MCF 10A (cell line): ENCODE measurements around the gene PFKM. TPM values are rescaled to one million over a fixed set of nuclear protein-coding genes. Genes with fewer than 3 reads are reported as not detected.
A peak's percentile ranks its signal among the peaks of the same experiment; 100 is the strongest.
"Not testable (repeated sequence)": the region's sequence is repeated elsewhere in the genome, so short reads cannot be mapped to it uniquely, and the experiment has no call there.

Source experiments
- BruUV-seq: library from RNA; stranded (reverse); fragments of 400-500 nt; replicated peaks from 2 replicates; lab custom pipeline; 2021; lab: Mats Ljungman, UMichigan
- CTCF ChIA-PET: fragments of 300-600 bp; sonication (Branson Sonifier 250); formaldehyde crosslinking; extraction: SDS; loops from one replicate; lab custom pipeline; 2021; ENCODE audit warnings: antibody characterized with exemption, inconsistent platforms; lab: Yijun Ruan, JAX
- POLR2A ChIA-PET: fragments of 300-600, 350-650 bp; sonication (Branson Sonifier 250); formaldehyde crosslinking; extraction: SDS; loops from one replicate; lab custom pipeline; 2020; ENCODE audit warnings: antibody characterized with exemption, inconsistent platforms; lab: Yijun Ruan, JAX
- DNase-seq: peaks from one replicate; pipeline ENCODE4 v3.0.0-alpha.2; 2018; ENCODE audit not compliant: unreplicated experiment
- H3K27ac Mint-ChIP-seq: one replicate; pipeline ENCODE4 v1.8.0; 2022; ENCODE audit warnings: mild to moderate bottlenecking, low read depth, mixed read lengths; ENCODE audit not compliant: unreplicated experiment
- H3K27me3 Mint-ChIP-seq: one replicate; pipeline ENCODE4 v1.8.0; 2022; ENCODE audit warnings: mixed read lengths; ENCODE audit not compliant: insufficient read depth, unreplicated experiment
- H3K36me3 Mint-ChIP-seq: one replicate; pipeline ENCODE4 v1.8.0; 2022; ENCODE audit warnings: mild to moderate bottlenecking, moderate library complexity, mixed read lengths; ENCODE audit not compliant: insufficient read depth, unreplicated experiment
- H3K4me1 Mint-ChIP-seq: one replicate; pipeline ENCODE4 v1.8.0; 2022; ENCODE audit warnings: mixed read lengths; ENCODE audit not compliant: insufficient read depth, unreplicated experiment
- H3K4me3 Mint-ChIP-seq: one replicate; pipeline ENCODE4 v1.8.0; 2022; ENCODE audit warnings: mild to moderate bottlenecking, moderate library complexity, mixed read lengths; ENCODE audit not compliant: unreplicated experiment
- H3K9me3 Mint-ChIP-seq: one replicate; pipeline ENCODE4 v1.8.0; 2022; ENCODE audit warnings: mixed read lengths; ENCODE audit not compliant: unreplicated experiment
- intact Hi-C: fragments of 100-400 bp; cut with micrococcal nuclease; formaldehyde crosslinking; loops from 2 replicates; pipeline ENCODE4 v1.14.1; 2022
- total RNA-seq: library from RNA; stranded (reverse); gene quantifications from 2 replicates; pipeline ENCODE4 v1.2.3, GENCODE V29; 2022
- TF ChIP-seq, protein P1 (sequence below): fragments of 200-600 bp; IDR thresholded peaks from one replicate; pipeline ENCODE4 v1.8.0; 2022; ENCODE audit warnings: antibody characterized with exemption, mild to moderate bottlenecking; ENCODE audit not compliant: unreplicated experiment

PFKM gene
- total RNA-seq, 1 experiment from 2014 or later: 69.3 TPM

DNA sequence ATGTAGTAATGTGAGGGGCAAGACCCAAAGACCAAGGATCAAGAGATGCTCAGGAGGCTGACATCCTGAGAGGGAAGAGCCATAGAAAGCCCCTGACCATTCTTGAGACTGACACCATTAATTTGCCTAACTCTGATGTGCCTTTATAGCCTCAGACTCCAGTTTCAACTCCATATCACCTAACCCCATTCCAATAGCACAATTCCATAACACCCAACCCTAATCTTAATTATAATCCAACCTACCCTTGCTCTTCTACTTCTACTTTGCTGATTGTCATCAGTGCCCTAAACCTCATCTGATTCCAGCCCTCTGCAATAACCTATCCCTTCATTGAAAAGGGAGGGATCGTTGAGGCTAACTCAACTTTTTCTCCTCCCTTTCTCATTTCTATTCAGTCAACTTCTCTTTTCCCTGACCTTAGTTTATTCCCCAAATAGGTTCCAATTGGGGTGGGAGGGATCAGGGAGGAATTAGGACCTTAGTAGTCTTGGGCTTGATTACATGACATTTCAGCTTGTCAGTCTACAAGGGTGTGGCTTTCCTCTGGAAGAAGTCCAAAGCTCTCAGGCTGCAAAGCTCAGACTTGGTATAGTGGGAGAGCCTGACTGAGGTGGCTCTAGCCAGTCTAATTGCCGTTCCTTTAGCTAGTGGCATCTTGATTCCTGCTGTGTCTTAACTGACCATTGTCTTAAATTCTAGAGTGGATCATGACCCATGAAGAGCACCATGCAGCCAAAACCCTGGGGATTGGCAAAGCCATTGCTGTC, 3.1 kb downstream of the PFKM start:
- TF ChIP-seq, protein P1, sequence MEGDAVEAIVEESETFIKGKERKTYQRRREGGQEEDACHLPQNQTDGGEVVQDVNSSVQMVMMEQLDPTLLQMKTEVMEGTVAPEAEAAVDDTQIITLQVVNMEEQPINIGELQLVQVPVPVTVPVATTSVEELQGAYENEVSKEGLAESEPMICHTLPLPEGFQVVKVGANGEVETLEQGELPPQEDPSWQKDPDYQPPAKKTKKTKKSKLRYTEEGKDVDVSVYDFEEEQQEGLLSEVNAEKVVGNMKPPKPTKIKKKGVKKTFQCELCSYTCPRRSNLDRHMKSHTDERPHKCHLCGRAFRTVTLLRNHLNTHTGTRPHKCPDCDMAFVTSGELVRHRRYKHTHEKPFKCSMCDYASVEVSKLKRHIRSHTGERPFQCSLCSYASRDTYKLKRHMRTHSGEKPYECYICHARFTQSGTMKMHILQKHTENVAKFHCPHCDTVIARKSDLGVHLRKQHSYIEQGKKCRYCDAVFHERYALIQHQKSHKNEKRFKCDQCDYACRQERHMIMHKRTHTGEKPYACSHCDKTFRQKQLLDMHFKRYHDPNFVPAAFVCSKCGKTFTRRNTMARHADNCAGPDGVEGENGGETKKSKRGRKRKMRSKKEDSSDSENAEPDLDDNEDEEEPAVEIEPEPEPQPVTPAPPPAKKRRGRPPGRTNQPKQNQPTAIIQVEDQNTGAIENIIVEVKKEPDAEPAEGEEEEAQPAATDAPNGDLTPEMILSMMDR: no peak
- H3K4me1 Mint-ChIP-seq: peaks cover 26% of the 10 kb centered on the region
- no peak overlapping the region for H3K27ac Mint-ChIP-seq
- no TSS peak for BruUV-seq
- H3K27me3 Mint-ChIP-seq: peaks cover 2% of the 10 kb centered on the region
- H3K9me3 Mint-ChIP-seq: no peaks in the 10 kb centered on the region
- no peak overlapping the region for H3K4me3 Mint-ChIP-seq
- peak; percentile 19 for DNase-seq
- intact Hi-C loops: no loop called here
- ChIA-PET POLR2A (interaction anchor here (0.8 to 1.1 kb wide), 4 partner anchors 15 to 82 kb away, joined by 3 to 4 read pairs (median 3); partner anchors contain the start of gene SENP1), CTCF (no interaction called here)
- H3K36me3 Mint-ChIP-seq: peaks cover 49% of the 10 kb centered on the region

DNA sequence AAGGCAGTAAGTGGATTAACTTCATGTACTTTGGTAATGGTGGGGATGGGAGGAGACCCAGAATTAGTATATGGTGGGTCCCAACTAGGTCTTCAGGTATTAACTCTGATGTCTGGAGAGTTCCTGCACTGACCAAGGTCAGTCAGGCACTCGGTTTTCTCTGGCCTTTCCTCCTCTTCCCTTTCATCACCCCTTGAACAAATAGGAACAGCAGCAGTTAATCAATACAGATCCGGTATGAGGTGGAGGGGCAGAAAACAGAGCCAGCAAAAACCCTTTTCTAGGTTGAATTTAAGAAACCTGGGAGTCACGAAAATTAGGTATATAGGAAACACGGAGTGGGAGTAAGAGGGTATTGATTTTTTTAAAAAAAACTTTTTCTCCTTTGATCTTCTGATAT, 4.0 kb downstream of the PFKM start:
- ChIA-PET CTCF (no interaction called here), POLR2A (interaction anchor here (0.8 kb wide), 1 partner anchor 16 kb away, joined by 4 read pairs; no protein-coding TSS in a partner anchor)
- H3K4me3 Mint-ChIP-seq: no peak overlapping the region
- intact Hi-C loops: no loop called here
- no peak for DNase-seq
- H3K36me3 Mint-ChIP-seq: peaks cover 58% of the 10 kb centered on the region
- no peaks in the 10 kb centered on the region for H3K27me3 Mint-ChIP-seq
- BruUV-seq: no TSS peak
- peaks cover 26% of the 10 kb centered on the region for H3K4me1 Mint-ChIP-seq
- H3K27ac Mint-ChIP-seq: no peak overlapping the region
- no peaks in the 10 kb centered on the region for H3K9me3 Mint-ChIP-seq
- TF ChIP-seq, protein P1: no peak

DNA sequence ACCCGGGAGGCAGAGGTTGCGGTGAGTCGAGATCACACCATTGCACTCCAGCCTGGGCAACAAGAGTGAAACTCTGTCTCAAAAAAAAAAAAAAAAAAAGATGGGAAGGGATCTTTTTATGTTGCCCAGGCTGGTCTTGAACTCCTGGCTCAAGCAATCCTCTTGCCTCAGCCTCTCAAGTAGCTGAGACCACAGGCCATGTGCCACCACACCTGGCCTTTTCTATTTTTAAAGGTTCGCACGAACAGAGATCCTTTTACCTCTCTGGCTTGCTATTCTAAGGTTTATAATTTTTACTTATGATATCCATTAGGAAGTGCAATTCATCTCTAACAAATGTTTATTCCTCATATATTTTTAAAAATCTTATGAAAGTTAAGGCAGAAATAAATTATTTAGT, 6.4 kb downstream of the PFKM start:
- peaks cover 18% of the 10 kb centered on the region for H3K4me1 Mint-ChIP-seq
- H3K9me3 Mint-ChIP-seq, H3K27me3 Mint-ChIP-seq, BruUV-seq, DNase-seq, intact Hi-C loops, H3K27ac Mint-ChIP-seq, H3K4me3 Mint-ChIP-seq: not testable (repeated sequence)
- CTCF ChIA-PET: interaction anchor here (0.6 to 0.9 kb wide), 2 partner anchors 176 to 226 kb away, joined by 3 read pairs; no protein-coding TSS in a partner anchor
- peaks cover 82% of the 10 kb centered on the region for H3K36me3 Mint-ChIP-seq
- POLR2A ChIA-PET: interaction anchor here (1.2 kb wide), 1 partner anchor 10 kb away, joined by 4 read pairs; no protein-coding TSS in a partner anchor

DNA sequence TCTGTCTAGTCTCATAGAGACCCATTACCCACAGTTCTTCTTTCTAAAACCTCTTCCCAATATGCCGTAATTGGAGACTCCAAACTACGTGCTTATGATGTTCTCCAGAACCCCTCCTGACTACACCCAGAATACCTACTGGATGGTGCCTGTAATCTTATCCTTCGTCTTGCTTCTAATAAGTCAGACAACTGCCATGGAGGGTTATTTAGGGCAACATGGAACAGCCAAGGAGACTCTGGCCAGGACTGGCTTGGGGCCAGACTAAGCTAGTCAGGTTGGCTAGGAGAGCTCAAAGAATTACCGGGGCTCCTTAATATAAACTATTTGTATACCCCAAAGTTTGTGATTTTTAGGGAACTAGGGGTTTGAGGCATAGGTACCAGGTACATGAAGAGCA, 6.8 kb downstream of the PFKM start:
- CTCF ChIA-PET: interaction anchor here (0.9 to 1.2 kb wide), 2 partner anchors 40 to 176 kb away, joined by 3 to 4 read pairs; no protein-coding TSS in a partner anchor
- Mint-ChIP-seq H3K9me3 (no peaks in the 10 kb centered on the region), H3K4me1 (peaks cover 17% of the 10 kb centered on the region), H3K27me3 (no peaks in the 10 kb centered on the region), H3K27ac (no peak overlapping the region), H3K36me3 (peaks cover 82% of the 10 kb centered on the region), H3K4me3 (no peak overlapping the region)
- no TSS peak for BruUV-seq
- DNase-seq: no peak
- POLR2A ChIA-PET: interaction anchor here (1.2 kb wide), 1 partner anchor 9 kb away, joined by 4 read pairs; no protein-coding TSS in a partner anchor
- TF ChIP-seq, protein P1: no peak
- intact Hi-C loops: no loop called here
